Heart left ventricle (tissue), 13 donors: Measurements from ENCODE around the gene SPSB1.

Experiments
- POLR2A ChIP-seq, 2 donors: fragments of 450-650 bp; IDR thresholded peaks; one replicate each; pipeline ENCODE4 v1.6.1; 2017; ENCODE audit warnings: antibody characterized with exemption in 2 of 2, mild to moderate bottlenecking in 2 of 2, moderate library complexity in 2 of 2
- TF ChIP-seq, protein P1 (sequence below), 12 donors: fragments of 200-600 bp; sonication (generic) in 4 of 12; IDR thresholded peaks; one replicate each; pipeline versions ENCODE4 v1.5.0 to v1.8.0; 2018 to 2022; ENCODE audit warnings: antibody characterized with exemption in 12 of 12, mild to moderate bottlenecking in 5 of 12
- donor health status: ischemic (EF 13 %, LVEDD 7.1; RV severe dilation, severe dysfunction).
- donor health status: DM: no; HTN: yes; CAD: no.
- donor health status: DM: no; HTN: no; CAD: no.
- donor health status: ischemic (EF 25% LVEDD 6.9; RV normal size, moderate dysfunction).
- donor health status: ischemic (EF 25% LVEDD 5.7; RV mildly dilated, moderate dysfunction).
- donor health status: ischemic (EF 35%, LVEDD 5.7; RV mildly dilated, moderate dysfunction).
- donor health status: nonischemic (EF 11% LVEDD 7.7; RV severe dilation, severe dysfunction).
- donor health status: DM: yes; HTN: yes; CAD: no.
- donor health status: PGD.
- donor health status: ischemic (EF 29% LVEDD 5.4; RV normal size, mild dysfunction).
- donor health status: nonischemic (EF 23%, LVEDD 6.1; RV moderate dilation, normal function).

DNA sequence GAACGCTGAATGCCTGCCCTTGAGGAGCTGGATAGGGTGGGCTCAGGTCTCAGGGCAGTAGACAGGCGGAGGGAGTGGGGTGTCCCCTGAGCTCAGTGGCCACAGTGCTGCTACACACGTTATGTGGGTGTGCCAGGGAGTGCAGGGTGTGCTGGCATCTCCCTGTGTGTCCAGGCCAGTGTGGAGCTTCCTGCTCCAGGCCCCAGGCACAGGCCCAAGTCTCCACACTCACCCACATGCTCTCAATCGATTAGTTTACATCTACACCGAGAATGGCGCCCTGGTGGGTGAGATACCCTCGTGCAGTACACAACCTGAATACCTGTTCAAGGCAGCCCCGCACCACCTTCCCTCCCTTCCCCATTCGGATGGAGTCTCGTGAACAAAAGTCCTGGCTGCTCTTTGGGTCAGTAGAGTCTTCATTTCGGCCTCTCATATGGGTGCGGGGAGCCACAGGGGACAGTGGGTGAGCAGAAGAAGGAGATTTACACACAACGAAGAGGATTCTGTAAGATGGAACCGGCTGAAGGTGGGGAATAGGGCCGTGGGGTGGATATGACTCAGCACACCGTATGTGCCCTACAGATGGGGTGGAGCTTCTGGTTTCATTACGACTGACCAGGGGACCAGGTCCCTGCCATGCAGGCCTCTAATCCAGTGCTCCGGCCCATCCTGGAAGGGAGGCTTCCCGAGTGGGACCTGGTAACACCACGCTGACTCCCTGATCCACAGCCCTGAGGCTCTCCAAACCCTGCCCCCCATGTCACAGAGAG is 93.3 kb downstream of the SPSB1 start:
- TF ChIP-seq, protein P1, sequence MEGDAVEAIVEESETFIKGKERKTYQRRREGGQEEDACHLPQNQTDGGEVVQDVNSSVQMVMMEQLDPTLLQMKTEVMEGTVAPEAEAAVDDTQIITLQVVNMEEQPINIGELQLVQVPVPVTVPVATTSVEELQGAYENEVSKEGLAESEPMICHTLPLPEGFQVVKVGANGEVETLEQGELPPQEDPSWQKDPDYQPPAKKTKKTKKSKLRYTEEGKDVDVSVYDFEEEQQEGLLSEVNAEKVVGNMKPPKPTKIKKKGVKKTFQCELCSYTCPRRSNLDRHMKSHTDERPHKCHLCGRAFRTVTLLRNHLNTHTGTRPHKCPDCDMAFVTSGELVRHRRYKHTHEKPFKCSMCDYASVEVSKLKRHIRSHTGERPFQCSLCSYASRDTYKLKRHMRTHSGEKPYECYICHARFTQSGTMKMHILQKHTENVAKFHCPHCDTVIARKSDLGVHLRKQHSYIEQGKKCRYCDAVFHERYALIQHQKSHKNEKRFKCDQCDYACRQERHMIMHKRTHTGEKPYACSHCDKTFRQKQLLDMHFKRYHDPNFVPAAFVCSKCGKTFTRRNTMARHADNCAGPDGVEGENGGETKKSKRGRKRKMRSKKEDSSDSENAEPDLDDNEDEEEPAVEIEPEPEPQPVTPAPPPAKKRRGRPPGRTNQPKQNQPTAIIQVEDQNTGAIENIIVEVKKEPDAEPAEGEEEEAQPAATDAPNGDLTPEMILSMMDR (IDR thresholded peaks at IDR 0.05) = no peak
- TF ChIP-seq POLR2A (IDR thresholded peaks at IDR 0.05) = no peak
